COR-L47 (cell line): ENCODE data around the gene CYB5B.
"Not testable (repeated sequence)": the region's sequence is repeated elsewhere in the genome, so short reads cannot be mapped to it uniquely, and the experiment has no call there.

Experiments used
- DNase-seq: peaks from one replicate; lab custom pipeline; 2025; lab: John Stamatoyannopoulos, UW

The CYB5B gene

GRCh38 chr16:69408475-69408874, 15.9 kb upstream of the CYB5B start:
- DNase-seq = no peak

GRCh38 chr16:69410219-69410990, 14.0 kb upstream of the CYB5B start:
- DNase-seq = no peak

DNA sequence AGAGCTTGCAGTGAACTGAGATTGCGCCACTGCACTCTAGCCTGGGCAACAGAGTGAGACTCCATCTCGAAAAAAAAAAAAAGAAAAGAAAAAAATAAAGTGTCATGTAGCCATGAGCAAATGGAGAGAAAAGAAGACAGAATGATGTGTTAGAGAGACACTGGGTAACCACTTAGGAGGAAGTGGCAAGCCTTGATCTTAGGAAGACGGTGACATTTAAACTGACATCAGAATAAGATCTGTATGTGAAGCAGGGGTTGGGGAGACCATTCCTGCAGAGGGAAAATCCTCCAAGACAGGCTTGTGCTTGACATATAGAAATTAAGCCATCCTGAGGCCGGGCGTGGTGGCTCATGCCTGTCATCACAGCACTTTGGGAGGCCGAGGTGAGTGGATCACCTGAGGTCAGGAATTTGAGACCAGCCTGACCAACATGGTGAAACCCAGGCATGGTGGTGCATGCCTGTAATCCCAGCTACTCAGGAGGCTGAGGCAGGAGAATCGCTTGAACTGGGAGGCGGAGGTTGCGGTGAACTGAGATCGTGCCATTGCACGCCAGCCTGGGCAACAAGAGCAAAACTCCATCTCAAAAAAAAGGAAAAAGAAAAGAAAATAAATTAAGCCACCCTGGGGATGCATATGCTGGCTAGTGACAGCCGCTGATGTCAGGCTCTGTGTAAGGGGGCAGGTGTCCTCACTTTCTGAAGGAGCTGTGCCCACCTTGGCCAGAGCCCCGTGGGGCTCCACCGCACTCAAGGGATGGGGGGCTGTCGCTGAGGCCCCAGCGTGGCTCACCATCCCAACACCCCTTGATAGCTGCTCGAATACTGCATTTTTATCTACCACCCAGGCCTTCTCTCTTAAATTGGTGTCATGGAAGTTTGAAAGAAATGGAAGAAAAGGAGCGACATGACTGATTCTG, 13.1 kb upstream of the CYB5B start:
- no peak for DNase-seq

- no peak for DNase-seq
Measured at GRCh38 chr16:69412287-69412686, 12.1 kb upstream of the CYB5B start.

- DNase-seq = no peak
Measured at GRCh38 chr16:69413045-69413664, 11.3 kb upstream of the CYB5B start.

DNA sequence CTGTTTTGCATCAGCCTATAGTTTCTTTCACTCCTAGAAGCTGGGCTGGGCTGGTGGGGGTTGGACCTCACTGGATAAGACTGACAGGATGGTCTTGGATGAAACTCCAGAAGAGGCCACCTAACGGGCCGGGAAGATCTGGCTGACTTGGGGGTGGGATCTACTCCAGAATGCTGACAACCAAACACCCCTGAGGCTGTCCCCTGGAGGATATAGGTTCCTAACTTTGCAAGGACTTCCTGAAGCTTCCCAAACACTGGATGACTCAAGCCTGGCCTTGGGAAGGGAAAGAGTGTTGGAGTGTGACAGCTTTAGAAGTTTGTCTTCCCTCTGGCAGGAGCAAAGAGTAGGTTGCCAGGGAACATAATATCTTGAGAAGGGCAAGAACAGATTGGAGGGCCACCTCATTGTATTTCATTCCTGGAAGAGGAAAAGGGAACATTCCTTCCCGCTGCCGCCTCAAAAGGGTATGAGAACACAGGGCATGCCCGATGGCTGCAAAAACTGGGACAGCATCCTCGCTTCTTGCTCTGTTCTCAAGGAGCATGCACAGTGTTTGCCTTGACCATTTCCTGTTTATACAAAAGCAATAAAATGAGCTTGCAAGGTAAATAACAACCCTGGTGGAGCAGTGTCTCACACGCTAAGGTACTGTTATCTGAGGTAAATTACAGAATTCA, 6.8 kb upstream of the CYB5B start:
- DNase-seq = no peak

GRCh38 chr16:69419956-69420355, 4.5 kb upstream of the CYB5B start:
- no peak for DNase-seq

- DNase-seq = no peak
Measured at GRCh38 chr16:69423189-69423588, 1.2 kb upstream of the CYB5B start.

DNA sequence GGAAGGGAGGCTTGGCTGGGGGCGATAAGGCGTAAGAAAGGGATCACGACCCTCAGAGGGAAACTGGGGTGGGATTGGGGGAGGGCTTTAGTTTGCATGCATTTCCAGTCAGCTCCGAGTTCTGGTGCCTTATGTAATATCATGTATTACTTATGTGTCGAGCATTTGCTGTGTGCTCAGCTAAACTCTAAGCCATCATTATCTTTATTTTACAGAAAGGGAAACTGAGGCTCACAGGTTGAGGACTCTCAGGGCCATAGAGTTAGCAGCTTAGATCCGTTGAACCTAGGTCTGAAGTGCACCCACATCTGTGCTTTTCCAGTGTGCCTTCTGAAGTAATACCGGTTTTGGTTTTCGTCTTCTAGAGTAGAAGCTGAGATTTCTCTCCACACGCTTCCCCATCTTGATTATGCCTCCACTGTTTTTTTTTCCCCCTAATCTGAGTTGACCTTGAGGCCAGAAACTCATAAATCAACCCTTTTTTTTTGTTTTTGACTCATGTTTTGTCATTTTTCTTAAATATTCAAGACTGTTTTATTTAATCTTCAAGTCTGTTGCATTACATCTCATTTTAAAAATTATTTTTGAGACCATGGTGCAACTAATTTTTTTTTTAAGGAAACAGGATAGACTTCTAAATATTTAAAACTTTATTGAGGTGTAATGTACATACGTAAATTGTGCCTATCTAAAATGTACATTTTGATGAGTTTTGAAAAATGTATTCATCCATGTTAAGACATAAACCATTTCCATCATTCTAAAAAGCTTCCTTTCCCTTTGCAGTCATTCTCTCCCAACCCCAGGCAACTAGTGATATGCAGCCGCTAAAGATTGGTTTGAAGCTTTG, 741 bp downstream of the CYB5B start:
- no peak for DNase-seq

- DNase-seq = no peak
Measured at GRCh38 chr16:69428652-69429051, 4.2 kb downstream of the CYB5B start.

- not testable (repeated sequence) for DNase-seq
Measured at GRCh38 chr16:69429058-69429640, 4.7 kb downstream of the CYB5B start.

GRCh38 chr16:69431948-69432468, 7.6 kb downstream of the CYB5B start:
- no peak for DNase-seq

DNA sequence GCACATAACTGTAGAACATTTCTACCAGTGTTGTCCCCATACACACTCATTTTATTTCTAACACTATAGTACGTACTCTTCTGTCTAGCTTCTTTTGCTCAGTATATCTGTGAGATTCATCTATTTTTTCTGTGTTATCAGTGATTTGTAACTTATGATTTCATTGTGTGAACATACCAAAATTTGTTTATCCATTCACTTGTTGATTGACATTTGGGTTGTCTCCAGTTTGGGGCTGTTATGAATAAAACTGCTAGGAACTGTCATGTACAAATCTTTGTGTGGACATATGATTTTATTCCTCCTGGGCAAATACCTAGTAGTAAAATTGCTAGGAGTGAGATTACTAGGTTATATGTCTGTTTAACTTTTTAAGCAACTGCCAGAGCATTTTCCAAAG, 9.6 kb downstream of the CYB5B start:
- DNase-seq = no peak

DNA sequence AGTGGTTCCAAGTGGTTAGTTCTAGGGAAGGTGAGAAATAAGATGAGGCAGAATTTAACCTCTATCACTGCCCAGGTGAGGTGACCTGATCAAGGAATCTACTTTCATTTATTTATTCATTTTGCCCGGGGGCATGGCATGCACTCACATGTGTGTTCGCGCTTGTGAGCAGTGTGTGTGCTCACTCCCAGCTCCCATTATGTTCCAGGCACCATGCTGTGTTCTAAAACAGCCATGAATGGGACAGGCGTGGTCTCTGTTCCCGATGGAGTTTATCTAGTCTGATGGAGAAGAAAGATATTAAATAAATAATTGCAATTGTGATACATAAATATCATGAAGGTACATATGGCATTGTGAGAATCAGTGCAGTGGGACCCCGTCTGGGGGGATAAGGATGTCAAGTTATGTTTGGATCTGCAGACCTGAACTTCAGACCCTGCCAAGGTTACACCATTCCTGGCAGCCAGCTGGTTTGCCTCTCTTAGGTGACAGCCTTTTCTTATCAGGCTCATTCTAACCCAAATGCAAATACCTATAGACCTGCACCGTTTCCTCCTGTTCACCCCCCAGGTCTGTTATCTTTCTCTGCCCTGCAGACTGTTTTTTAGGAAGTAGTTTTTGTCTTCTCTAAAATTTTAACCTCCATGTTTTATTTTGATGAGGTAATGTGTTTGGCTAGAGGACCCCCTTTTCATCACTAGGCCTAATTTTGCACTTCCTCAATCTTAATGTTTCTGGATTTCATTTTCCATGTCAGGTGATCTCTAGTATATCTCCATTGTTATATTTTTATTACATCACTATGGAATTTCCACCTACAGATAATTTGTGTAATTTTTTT, 11.8 kb downstream of the CYB5B start:
- no peak for DNase-seq

GRCh38 chr16:69436896-69437295, 12.5 kb downstream of the CYB5B start:
- no peak for DNase-seq

DNA sequence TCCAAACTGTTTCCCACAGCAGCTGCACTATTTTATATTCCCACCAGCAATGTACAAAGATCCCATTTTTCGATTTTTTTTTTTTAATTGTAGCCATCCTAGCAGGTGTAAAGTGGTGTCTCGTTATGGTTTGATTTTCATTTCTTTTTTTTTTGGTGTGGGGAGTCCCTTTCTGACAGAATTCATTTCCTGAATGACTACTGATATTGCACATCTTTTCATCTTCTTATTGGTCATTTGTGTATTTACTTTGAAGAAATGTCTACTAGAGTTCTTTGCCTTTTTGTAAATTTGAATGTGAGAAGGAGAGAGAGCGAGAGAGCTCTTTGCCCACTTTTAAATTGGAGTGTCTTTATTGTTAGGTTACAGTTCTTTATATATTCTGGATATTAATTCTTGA, 14.0 kb downstream of the CYB5B start:
- DNase-seq = no peak

DNA sequence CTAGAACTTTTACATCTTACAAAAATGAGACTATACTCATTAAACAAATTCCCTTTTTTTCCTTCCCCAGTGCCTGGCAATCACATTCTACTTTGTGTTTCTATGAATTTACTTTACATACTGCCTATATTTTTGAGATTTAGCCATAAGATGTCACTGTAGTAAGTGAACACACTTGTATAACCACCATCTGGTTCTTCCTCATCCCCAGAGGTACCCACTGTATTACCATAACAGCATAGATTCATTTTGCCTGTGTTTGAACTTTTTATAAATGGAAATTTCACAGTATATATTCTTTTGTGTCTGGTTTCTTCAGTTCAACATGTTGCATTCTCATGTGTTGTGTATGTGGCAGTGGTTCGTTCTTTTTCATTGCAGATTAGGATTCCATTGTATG, 15.8 kb downstream of the CYB5B start:
- no peak for DNase-seq

DNA sequence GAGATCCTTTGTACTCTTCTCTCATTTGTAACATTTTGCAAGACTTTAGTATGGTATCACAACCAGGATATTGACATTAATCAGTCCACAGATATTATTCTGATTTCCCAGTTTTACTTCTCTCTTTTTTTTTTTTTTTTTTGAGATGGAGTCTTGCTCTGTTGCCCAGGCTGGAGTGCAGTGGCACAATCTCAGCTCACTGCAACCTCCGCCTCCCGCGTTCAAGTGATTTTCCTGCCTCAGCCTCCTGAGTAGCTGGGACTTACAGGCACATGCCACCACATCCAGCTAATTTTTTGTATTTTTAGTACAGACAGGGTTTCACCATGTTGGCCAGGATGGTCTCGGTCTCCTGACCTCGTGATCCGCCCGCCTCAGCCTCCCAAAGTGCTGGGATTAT, 16.6 kb downstream of the CYB5B start:
- DNase-seq = not testable (repeated sequence)

- no peak for DNase-seq
Measured at GRCh38 chr16:69443927-69444631, 19.7 kb downstream of the CYB5B start.
